Panc1 (cell line): Measurements from ENCODE around the gene KAZN. TPM values are rescaled to one million over a fixed set of nuclear protein-coding genes. Genes with fewer than 3 reads are reported as not detected.

Experiments used
- ATAC-seq: fragments of 200-7000 bp; cut with Tn5 transposase; 2 replicates; pipeline ENCODE4 v1.9.1; 2020; ENCODE audit warnings: mild to moderate bottlenecking, moderate library complexity
- BruUV-seq: library from RNA; stranded (reverse); fragments of 400-500 nt; replicated peaks from 2 replicates; lab custom pipeline; 2021; lab: Mats Ljungman, UMichigan
- CTCF ChIA-PET: fragments of 300-600 bp; sonication (Branson Sonifier 250); formaldehyde crosslinking; loops from one replicate; lab custom pipeline; 2022; ENCODE audit warnings: antibody characterized with exemption; lab: Charles Lee
- POLR2A ChIA-PET: fragments of 300-600 bp; sonication (Branson Sonifier 250); formaldehyde crosslinking; loops from one replicate; lab custom pipeline; 2022; ENCODE audit warnings: antibody characterized with exemption; lab: Charles Lee
- DNase-seq: peaks from one replicate; pipeline ENCODE4 v3.0.0-alpha.2; 2010; ENCODE audit warnings: low read depth, low spot score
- H3K27ac ChIP-seq: 2 replicates; pipeline ENCODE4 v1.5.1; 2011; ENCODE audit warnings: mild to moderate bottlenecking, low read length, inconsistent platforms
- H3K27me3 ChIP-seq: fragments of 200-500 bp; sonication (Bioruptor generic); 2 replicates; pipeline ENCODE4 v1.6.0; 2014; ENCODE audit warnings: low read length, inconsistent platforms; ENCODE audit not compliant: control insufficient read depth, insufficient read depth
- H3K36me3 ChIP-seq: fragments of 200-500 bp; sonication (Bioruptor generic); 2 replicates; pipeline ENCODE4 v1.5.1; 2014; ENCODE audit warnings: inconsistent platforms, mild to moderate bottlenecking, low read length, moderate library complexity; ENCODE audit not compliant: control insufficient read depth, insufficient read depth
- H3K4me1 ChIP-seq: 2 replicates; pipeline ENCODE4 v1.5.1; 2011; ENCODE audit warnings: inconsistent platforms, mild to moderate bottlenecking, low read length, moderate library complexity; ENCODE audit not compliant: control insufficient read depth, insufficient read depth
- H3K4me3 ChIP-seq, 2 experiments: 2 replicates each; pipeline ENCODE4 v1.5.1; 2011 to 2012; ENCODE audit warnings: low read depth in 2 of 2, low read length in 2 of 2, mild to moderate bottlenecking in 2 of 2, inconsistent platforms in 1 of 2, moderate library complexity in 1 of 2
- H3K9me3 ChIP-seq: fragments of 200-500 bp; sonication (Bioruptor generic); 2 replicates; pipeline ENCODE4 v1.5.1; 2014; ENCODE audit warnings: low read depth, mild to moderate bottlenecking, inconsistent platforms, low read length, moderate library complexity; ENCODE audit not compliant: control insufficient read depth, insufficient read depth
- POLR2AphosphoS5 ChIP-seq: IDR thresholded peaks from 2 replicates; pipeline ENCODE4 v1.6.1; 2012; ENCODE audit warnings: mild to moderate bottlenecking, low read depth, low read length, moderate library complexity
- REST ChIP-seq, 2 experiments: IDR thresholded peaks; 2 replicates each; pipeline ENCODE4 v1.6.1; 2011 to 2012; ENCODE audit warnings: low read depth in 2 of 2, control low read depth in 1 of 2, low read length in 1 of 2, mild to moderate bottlenecking in 1 of 2, moderate library complexity in 1 of 2; ENCODE audit not compliant: insufficient read depth in 1 of 2
- SIN3A ChIP-seq: IDR thresholded peaks from 2 replicates; pipeline ENCODE4 v1.6.1; 2012; ENCODE audit warnings: low read depth, mild to moderate bottlenecking, low read length, moderate library complexity, borderline replicate concordance; ENCODE audit not compliant: insufficient read depth
- TCF7L2 ChIP-seq: IDR thresholded peaks from 2 replicates; pipeline ENCODE4 v1.6.1; 2011; ENCODE audit warnings: mild to moderate bottlenecking, low read depth, low read length, inconsistent platforms
- in situ Hi-C: cut with HindIII; loops from 2 replicates; pipeline ENCODE4 v1.10.0; 2016; ENCODE audit warnings: low sequenced_read_pairs, low pct_unique_long_range_greater_than_20kb
- intact Hi-C: fragments of 100-400 bp; cut with micrococcal nuclease; formaldehyde crosslinking; loops from one replicate; pipeline ENCODE4 v1.10.0; 2022; ENCODE audit not compliant: unreplicated experiment
- total RNA-seq: library from RNA; stranded (reverse); gene quantifications from one replicate; pipeline ENCODE4 v1.2.1, GENCODE V29; 2021; ENCODE audit not compliant: unreplicated experiment
- TF ChIP-seq, protein P1 (sequence below): fragments of 450-650 bp; IDR thresholded peaks from 2 replicates; pipeline ENCODE4 v1.5.1; 2017; ENCODE audit warnings: mild to moderate bottlenecking

KAZN gene
- total RNA-seq, 1 experiment from 2014 or later = 6.6 TPM

- Histone ChIP-seq H3K4me1 (no peaks in the 10 kb centered on the region), H3K36me3 (no peaks in the 10 kb centered on the region), H3K9me3 (no peaks in the 10 kb centered on the region), H3K27ac (no peak overlapping the region), H3K27me3 (peaks cover 13% of the 10 kb centered on the region; the same call in 1 of the 2 replicates), H3K4me3 (no peak overlapping the region)
- CTCF ChIA-PET = no interaction called here
- intact Hi-C loops = no loop called here
- TF ChIP-seq POLR2AphosphoS5 (no peak), REST (IDR thresholded peaks at IDR 0.05; ENCODE audit: insufficient read depth in 1 of 2, low read depth in 2 of 2, low read length in 1 of 2) (no peak), TCF7L2 (no peak), SIN3A (no peak)
- TF ChIP-seq, protein P1, sequence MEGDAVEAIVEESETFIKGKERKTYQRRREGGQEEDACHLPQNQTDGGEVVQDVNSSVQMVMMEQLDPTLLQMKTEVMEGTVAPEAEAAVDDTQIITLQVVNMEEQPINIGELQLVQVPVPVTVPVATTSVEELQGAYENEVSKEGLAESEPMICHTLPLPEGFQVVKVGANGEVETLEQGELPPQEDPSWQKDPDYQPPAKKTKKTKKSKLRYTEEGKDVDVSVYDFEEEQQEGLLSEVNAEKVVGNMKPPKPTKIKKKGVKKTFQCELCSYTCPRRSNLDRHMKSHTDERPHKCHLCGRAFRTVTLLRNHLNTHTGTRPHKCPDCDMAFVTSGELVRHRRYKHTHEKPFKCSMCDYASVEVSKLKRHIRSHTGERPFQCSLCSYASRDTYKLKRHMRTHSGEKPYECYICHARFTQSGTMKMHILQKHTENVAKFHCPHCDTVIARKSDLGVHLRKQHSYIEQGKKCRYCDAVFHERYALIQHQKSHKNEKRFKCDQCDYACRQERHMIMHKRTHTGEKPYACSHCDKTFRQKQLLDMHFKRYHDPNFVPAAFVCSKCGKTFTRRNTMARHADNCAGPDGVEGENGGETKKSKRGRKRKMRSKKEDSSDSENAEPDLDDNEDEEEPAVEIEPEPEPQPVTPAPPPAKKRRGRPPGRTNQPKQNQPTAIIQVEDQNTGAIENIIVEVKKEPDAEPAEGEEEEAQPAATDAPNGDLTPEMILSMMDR = no peak
- ATAC-seq (no peak), DNase-seq (no peak)
- no TSS peak for BruUV-seq
- POLR2A ChIA-PET = no interaction called here
- in situ Hi-C loops = no loop called here
Measured at GRCh38 chr1:14865106-14865505, 266.6 kb downstream of the KAZN start.

DNA sequence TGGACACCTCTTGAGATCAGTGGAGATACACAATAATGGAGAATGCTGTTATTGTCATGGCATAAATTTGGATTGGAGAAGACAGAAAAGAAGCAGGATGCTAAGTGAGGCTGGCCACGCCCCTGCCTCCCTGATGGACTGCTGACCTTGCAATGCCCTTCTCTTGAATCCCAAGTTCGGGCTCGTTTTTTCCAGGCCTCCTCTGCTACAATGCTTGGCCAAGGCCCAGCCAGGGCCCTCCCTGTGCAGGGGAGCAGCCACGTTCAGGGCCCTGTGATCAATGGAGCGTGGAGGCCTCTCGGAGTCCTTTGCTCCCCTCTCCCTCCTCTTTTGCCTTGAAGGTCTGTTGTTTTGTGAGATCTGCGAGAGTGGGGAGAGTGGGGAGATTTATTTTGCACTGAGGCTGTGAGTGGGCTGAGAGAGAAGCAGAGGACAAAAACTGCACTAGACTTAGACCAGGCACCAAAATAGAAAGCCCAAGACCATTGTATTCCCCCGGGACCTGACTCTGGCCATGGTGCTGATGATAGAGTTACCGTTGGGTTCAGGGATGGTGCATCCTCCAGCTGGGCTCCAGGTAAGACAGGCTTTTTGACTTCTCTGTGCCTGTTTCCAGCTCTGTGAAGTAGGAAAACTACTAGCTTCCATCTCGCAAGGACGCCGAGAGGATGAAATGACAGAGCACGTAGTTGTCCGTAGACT is 268.6 kb downstream of the KAZN start:
- DNase-seq (no peak), ATAC-seq (no peak)
- Histone ChIP-seq H3K36me3 (no peaks in the 10 kb centered on the region), H3K27ac (no peak overlapping the region), H3K4me1 (no peaks in the 10 kb centered on the region), H3K9me3 (no peaks in the 10 kb centered on the region), H3K27me3 (peaks cover 12% of the 10 kb centered on the region; the same call in 1 of the 2 replicates), H3K4me3 (no peak overlapping the region)
- ChIA-PET CTCF (no interaction called here), POLR2A (no interaction called here)
- intact Hi-C loops = no loop called here
- in situ Hi-C loops = no loop called here
- TF ChIP-seq REST (IDR thresholded peaks at IDR 0.05; ENCODE audit: insufficient read depth in 1 of 2, low read depth in 2 of 2, low read length in 1 of 2) = peak; percentile 64 to 67; a peak in 2 of 4 replicates
- no peak for TF ChIP-seq TCF7L2
- no peak for TF ChIP-seq POLR2AphosphoS5
- no TSS peak for BruUV-seq
